Pancreas (tissue), 10 donors: Measurements from ENCODE around the gene TJP2. TPM values are rescaled to one million over a fixed set of nuclear protein-coding genes. Genes with fewer than 3 reads are reported as not detected.

ENCODE experiments used
- ATAC-seq, 4 donors: fragments of 200-7000 bp; cut with Tn5 transposase; one replicate each; pipeline versions ENCODE4 v1.8.0 to v1.9.1; 2020; ENCODE audit warnings: mild to moderate bottlenecking in 4 of 4, moderate library complexity in 4 of 4
- DNase-seq, 6 donors: peaks; one replicate each; pipeline ENCODE4 v3.0.0-alpha.2; 2020
- FAIRE-seq: peaks from 2 replicates; lab custom pipeline; 2012; peaks lifted over from hg19 to GRCh38; lab: Jason Lieb, UNC
- H3K27ac ChIP-seq, 4 donors: fragments of 200-600 bp; sonication (generic); 1 replicate in 3 of 4; 2 replicates in 1 of 4; pipeline versions ENCODE4 v1.5.0 to v1.8.0; 2020
- H3K27me3 ChIP-seq, 4 donors: fragments of 200-600 bp; one replicate each; pipeline ENCODE4 v1.8.0; 2021
- H3K36me3 ChIP-seq, 3 donors: fragments of 200-600 bp; sonication (generic) in 1 of 3; one replicate each; pipeline versions ENCODE4 v1.5.0 to v1.8.0; 2020 to 2021
- H3K4me1 ChIP-seq, 3 donors: fragments of 200-600 bp; one replicate each; pipeline ENCODE4 v1.8.0; 2021
- H3K4me3 ChIP-seq, 4 donors: fragments of 200-600 bp; sonication (generic) in 2 of 4; one replicate each; pipeline versions ENCODE4 v1.5.0 to v1.8.0; 2020 to 2021
- H3K9me3 ChIP-seq, 4 donors: fragments of 200-600 bp; one replicate each; pipeline ENCODE4 v1.8.0; 2021
- WGBS, 2 donors: extraction: QIAGEN DNeasy Blood & Tissue Kit; methylation state at CpG; one replicate each; pipeline ENCODE4 v1.1.7; 2013; 5-methylcytosine and 5-hydroxymethylcytosine counted together
- intact Hi-C, 3 donors: fragments of 100-400 bp; cut with DNase I; formaldehyde crosslinking; loops; one replicate each; pipeline versions ENCODE4 v1.11.1 to v1.14.2; 2022
- polyA plus RNA-seq, 2 donors: library from polyadenylated mRNA; stranded (reverse); fragments of 200-250 nt; gene quantifications; one replicate each; pipeline ENCODE4 v1.2.3, GENCODE V29; 2013
- total RNA-seq, 6 donors: library from RNA; stranded (reverse); fragmentation: NEBNext Ultra II Directional in 4 of 6; extraction: Animal tissue kit (Norgen Biotek cat#: 25700) in 4 of 6; gene quantifications; one replicate each; pipeline versions ENCODE4 v1.2.1 to v1.2.4, GENCODE V29; 2021 to 2023
- TF ChIP-seq, protein P1 (sequence below), 4 donors: fragments of 200-600 bp; sonication (generic) in 3 of 4; IDR thresholded peaks; one replicate each; pipeline versions ENCODE4 v1.5.0 to v1.8.0; 2021; ENCODE audit warnings: antibody characterized with exemption in 4 of 4
- donor health status: healthy with polysubstance abuse.
- donor health status: DM: no; HTN: no; CAD: no; lungs with moderate emphysema.
- donor health status: DM: no; HTN: no; CAD: no.
- donor health status: control.
- donor health status: control.
- donor health status: Bipolar disorder and iron deficiency.
- donor health status: DM: yes; HTN: yes; CAD: no.
- donor health status: DM: no; HTN: no; CAD: no.
- donor health status: DM: no; HTN: no; CAD: no.
- donor health status: DM: yes; HTN: yes; CAD: no.

The TJP2 gene
- total and polyA plus RNA-seq, 8 donors, result 24.1 to 70.3 (median 31.5) TPM

DNA sequence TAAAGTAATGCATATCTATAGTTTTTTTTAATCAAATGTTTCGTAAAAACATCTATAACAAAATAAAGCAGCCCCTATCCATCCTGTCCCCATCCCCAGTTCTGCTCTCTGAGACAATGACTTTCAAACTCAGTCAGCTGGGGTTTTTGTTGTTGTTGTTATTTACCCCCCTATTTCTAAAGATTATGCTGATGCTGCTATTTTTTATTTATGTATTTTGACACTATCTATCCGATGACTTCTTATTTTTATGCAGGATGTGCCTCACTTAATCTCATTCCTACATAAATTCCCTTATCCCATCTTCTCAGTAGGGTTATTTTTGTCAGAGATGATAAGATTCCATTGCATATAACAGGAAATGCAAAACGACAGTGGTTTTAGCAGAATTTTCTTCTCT lies 105.7 kb downstream of the TJP2 start:
- no peak for ATAC-seq
- no peak overlapping the region for H3K4me3 ChIP-seq
- no peak for DNase-seq
- no peak for FAIRE-seq
- H3K27me3 ChIP-seq, result no peaks in the 10 kb centered on the region
- H3K9me3 ChIP-seq, result no peaks in the 10 kb centered on the region
- intact Hi-C loops, result no loop called here
- TF ChIP-seq, protein P1, sequence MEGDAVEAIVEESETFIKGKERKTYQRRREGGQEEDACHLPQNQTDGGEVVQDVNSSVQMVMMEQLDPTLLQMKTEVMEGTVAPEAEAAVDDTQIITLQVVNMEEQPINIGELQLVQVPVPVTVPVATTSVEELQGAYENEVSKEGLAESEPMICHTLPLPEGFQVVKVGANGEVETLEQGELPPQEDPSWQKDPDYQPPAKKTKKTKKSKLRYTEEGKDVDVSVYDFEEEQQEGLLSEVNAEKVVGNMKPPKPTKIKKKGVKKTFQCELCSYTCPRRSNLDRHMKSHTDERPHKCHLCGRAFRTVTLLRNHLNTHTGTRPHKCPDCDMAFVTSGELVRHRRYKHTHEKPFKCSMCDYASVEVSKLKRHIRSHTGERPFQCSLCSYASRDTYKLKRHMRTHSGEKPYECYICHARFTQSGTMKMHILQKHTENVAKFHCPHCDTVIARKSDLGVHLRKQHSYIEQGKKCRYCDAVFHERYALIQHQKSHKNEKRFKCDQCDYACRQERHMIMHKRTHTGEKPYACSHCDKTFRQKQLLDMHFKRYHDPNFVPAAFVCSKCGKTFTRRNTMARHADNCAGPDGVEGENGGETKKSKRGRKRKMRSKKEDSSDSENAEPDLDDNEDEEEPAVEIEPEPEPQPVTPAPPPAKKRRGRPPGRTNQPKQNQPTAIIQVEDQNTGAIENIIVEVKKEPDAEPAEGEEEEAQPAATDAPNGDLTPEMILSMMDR (IDR thresholded peaks at IDR 0.05), result no peak
- 44 to 56% methylated on average over 3 of the region's 3 CpGs for WGBS, 2 donors
- H3K4me1 ChIP-seq, result no peaks in the 10 kb centered on the region
- no peak overlapping the region for H3K27ac ChIP-seq
- H3K36me3 ChIP-seq, result no peaks in the 10 kb centered on the region

DNA sequence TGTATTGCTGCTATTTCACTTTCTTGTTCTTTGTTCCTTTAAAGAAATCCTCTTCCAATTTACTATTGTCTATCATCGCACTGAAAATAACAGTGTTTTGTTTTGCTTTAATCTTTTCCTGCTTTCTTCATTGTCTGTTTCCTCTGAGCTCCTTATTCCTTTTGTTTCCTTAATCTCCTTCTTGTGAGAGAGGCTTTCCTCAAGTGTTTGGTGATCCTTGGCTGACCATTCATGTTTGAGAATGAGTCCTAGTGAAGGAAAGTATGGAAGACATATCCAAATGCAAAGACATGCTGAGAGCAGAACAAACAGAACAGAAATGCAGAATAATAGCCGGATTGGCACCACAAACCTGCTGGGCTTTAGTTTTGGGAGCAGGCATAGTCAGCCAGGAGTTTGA lies 108.9 kb downstream of the TJP2 start:
- TF ChIP-seq, protein P1 (IDR thresholded peaks at IDR 0.05), result no peak
- WGBS, 2 donors, result 70 to 72% methylated on average over 2 of the region's 2 CpGs
- no peaks in the 10 kb centered on the region for H3K27me3 ChIP-seq

DNA sequence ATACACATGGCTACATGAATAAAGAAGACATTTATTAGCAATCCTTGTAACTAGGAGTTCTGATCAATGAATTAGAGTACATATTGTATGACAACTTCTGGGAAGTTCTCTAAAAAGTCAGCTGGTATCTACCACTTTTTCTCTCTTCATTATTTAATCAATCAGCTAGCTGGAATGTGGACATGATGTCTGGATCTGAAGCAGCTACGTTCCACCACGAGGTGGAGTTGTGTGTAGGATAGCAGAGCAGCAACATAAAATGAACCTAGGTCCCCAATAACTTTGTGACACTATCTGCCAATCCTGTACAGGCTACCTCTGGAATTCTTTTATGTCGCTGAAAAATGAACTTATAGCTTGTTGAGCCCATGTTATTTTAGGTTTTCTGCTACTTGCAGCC lies 118.0 kb downstream of the TJP2 start:
- Histone ChIP-seq H3K9me3 (no peaks in the 10 kb centered on the region), H3K4me3 (no peak overlapping the region), H3K36me3 (no peaks in the 10 kb centered on the region), H3K27ac (no peak overlapping the region), H3K27me3 (no peaks in the 10 kb centered on the region), H3K4me1 (no peaks in the 10 kb centered on the region)
- intact Hi-C loops, result no loop called here
- WGBS, 2 donors, result 65 to 79% methylated on average over 3 of the region's 3 CpGs
- TF ChIP-seq, protein P1 (IDR thresholded peaks at IDR 0.05), result no peak
- DNase-seq (no peak), FAIRE-seq (no peak), ATAC-seq (no peak)

More for the DNA sequence above, 108.9 kb downstream of the TJP2 start:
- no peaks in the 10 kb centered on the region for H3K9me3 ChIP-seq
- DNase-seq, result no peak
- intact Hi-C loops, result no loop called here
- no peaks in the 10 kb centered on the region for H3K36me3 ChIP-seq
- no peak overlapping the region for H3K27ac ChIP-seq
- H3K4me3 ChIP-seq, result no peak overlapping the region
- FAIRE-seq, result no peak
- no peaks in the 10 kb centered on the region for H3K4me1 ChIP-seq
- ATAC-seq, result no peak

DNA sequence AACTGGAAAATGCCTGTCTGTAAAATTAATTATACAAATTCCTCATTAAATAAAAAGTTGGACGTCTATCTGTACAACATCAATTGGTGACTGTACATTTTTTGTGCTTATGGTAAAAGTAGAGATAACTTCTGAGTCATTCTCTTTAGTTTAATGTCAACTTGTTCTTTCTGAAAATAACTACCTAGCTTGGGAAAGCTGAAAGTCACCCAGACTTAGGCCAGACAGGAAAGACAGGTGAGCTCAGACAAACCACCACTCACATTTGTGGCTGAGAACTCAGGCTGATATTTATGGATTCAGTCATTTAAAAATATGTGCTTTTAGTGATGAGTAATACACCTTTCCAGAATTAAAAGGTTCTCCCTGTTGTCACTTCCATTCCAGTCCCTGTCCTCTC lies 119.1 kb downstream of the TJP2 start:
- H3K27ac ChIP-seq, result no peak overlapping the region
- no peaks in the 10 kb centered on the region for H3K4me1 ChIP-seq
- H3K9me3 ChIP-seq, result no peaks in the 10 kb centered on the region
- TF ChIP-seq, protein P1 (IDR thresholded peaks at IDR 0.05), result no peak
- WGBS, 2 donors, result 23 to 37% methylated on average over 1 of the region's 1 CpG
- no peak for ATAC-seq
- FAIRE-seq, result no peak
- H3K27me3 ChIP-seq, result no peaks in the 10 kb centered on the region
- no peak for DNase-seq
- no peak overlapping the region for H3K4me3 ChIP-seq
- H3K36me3 ChIP-seq, result no peaks in the 10 kb centered on the region
- intact Hi-C loops, result no loop called here

DNA sequence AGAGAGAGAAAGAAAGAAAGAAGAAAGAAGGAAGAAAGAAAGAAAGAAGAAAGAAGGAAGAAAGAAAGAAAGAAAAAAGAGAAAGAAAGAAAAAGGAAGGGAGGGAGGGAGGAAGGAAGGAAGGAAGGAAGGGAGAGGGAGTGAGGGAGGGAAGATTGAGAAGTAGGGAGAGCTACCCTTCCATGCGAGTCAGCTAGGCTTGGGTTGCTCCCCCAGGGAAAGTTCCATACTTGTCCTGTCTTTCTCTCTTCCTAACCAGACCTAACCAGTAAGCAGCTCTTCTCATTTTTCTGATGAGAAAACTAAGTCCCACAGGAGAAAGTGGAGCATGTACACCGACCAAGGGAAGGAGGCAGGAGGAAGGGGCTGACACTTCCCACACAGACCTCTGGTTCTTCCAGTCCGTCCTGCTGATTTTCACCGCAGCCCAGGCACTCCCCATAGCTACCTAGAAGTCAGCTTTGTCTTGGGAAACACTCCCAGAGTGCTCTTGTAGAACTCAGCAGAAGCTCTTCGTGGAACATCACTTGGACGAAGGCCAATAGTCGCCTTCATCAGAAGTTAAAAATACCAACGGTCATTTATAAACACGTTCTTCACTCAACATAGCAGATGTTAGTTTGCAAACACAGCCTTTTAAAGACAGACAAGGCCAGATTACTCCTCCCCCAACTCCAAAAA lies 121.9 kb downstream of the TJP2 start:
- no peak overlapping the region for H3K4me3 ChIP-seq
- DNase-seq (no peak), FAIRE-seq (no peak)

More for the DNA sequence above, 121.9 kb downstream of the TJP2 start:
- ATAC-seq, result no peak
- no peaks in the 10 kb centered on the region for H3K9me3 ChIP-seq
- no peaks in the 10 kb centered on the region for H3K27me3 ChIP-seq
- H3K27ac ChIP-seq, result no peak overlapping the region
- H3K4me1 ChIP-seq, result no peaks in the 10 kb centered on the region
- WGBS, 2 donors, result 59 to 73% methylated on average over 9 of the region's 9 CpGs
- TF ChIP-seq, protein P1 (IDR thresholded peaks at IDR 0.05), result no peak
- intact Hi-C loops, result no loop called here
- no peaks in the 10 kb centered on the region for H3K36me3 ChIP-seq
